GM19397 (cell line): Measurements from ENCODE around the gene SHISA7.
A peak's percentile ranks its signal among the peaks of the same experiment; 100 is the strongest.

Experiments used
- ATAC-seq: cut with Tn5 transposase; IDR thresholded peaks from one replicate; pipeline ENCODE4 v1.9.1; 2021; ENCODE audit warnings: mild to moderate bottlenecking, moderate library complexity; ENCODE audit not compliant: unreplicated experiment

The SHISA7 gene

GRCh38 chr19:55391702-55392615, 51.1 kb downstream of the SHISA7 start:
- ATAC-seq: no peak

DNA sequence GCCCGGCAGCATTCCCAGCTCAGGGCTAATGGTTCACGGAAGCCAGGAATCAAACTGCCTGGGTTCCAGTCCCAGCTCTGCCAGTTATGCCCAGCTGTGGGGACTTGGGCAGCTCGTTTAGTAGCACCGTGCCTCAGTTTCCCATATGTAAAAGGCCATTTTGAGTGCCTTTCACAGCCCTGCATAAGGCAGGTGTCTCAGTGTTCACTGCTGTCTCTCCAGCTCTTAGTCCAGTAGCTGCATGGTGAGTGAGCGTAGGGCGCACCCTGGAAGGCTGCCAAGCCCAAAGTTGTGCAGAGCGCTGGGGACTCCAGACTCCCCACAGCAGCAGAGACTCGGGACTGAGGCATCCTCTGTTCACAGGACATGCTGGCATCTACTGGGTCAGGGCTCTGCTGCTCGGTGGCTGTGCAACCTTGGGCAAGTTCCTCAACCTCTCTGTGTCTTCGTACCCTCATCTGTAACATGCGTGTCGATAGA, 51.9 kb downstream of the SHISA7 start:
- no peak for ATAC-seq

- no peak for ATAC-seq
Measured at GRCh38 chr19:55390461-55390880, 52.6 kb downstream of the SHISA7 start.

GRCh38 chr19:55389386-55390317, 53.4 kb downstream of the SHISA7 start:
- ATAC-seq: no peak

DNA sequence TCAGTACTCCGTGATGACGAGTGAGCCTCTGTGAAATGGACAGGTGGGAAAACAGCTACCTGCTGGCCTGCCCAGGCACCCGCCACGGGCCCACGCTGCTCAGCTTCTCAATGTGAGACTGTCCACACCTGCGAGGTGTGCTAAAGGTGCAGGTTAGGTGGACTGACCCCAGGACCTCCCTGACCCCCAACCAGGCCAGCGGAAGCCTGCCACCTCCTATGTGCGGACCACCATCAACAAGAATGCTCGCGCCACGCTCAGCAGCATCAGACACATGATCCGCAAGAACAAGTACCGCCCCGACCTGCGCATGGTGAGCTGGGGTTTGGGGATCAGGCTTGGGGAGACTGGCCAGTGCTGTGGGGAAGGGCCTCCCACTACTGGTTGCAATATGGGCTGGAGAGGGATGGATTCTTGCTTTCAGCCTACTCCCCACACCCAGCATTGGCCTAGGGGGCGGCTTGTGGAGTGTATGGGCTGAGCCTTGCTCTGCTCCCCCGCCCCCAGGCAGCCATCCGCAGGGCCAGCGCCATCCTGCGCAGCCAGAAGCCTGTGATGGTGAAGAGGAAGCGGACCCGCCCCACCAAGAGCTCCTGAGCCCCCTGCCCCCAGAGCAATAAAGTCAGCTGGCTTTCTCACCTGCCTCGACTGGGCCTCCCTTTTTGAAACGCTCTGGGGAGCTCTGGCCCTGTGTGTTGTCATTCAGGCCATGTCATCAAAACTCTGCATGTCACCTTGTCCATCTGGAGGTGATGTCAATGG, 55.2 kb downstream of the SHISA7 start:
- no peak for ATAC-seq

DNA sequence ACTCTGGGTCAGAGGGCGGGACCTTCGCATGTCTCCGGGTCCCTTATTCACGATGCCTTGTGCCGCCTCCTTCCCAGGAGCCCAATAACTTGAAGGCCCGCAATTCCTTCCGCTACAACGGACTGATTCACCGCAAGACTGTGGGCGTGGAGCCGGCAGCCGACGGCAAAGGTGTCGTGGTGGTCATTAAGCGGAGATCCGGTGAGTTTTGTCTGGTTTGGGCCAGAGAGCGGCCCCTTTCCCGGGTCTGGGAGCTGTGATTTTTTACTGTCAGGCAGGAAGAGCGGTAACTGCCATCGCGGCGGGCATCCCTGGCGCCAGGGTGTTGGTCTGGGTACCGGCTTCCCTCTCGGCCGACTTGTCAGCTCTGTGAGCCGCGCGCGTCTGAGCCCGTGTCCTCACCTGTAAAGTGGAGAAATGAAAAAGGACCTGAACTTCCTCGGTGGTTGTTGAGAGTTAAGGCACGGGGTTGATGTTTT, 56.6 kb downstream of the SHISA7 start:
- ATAC-seq: no peak

DNA sequence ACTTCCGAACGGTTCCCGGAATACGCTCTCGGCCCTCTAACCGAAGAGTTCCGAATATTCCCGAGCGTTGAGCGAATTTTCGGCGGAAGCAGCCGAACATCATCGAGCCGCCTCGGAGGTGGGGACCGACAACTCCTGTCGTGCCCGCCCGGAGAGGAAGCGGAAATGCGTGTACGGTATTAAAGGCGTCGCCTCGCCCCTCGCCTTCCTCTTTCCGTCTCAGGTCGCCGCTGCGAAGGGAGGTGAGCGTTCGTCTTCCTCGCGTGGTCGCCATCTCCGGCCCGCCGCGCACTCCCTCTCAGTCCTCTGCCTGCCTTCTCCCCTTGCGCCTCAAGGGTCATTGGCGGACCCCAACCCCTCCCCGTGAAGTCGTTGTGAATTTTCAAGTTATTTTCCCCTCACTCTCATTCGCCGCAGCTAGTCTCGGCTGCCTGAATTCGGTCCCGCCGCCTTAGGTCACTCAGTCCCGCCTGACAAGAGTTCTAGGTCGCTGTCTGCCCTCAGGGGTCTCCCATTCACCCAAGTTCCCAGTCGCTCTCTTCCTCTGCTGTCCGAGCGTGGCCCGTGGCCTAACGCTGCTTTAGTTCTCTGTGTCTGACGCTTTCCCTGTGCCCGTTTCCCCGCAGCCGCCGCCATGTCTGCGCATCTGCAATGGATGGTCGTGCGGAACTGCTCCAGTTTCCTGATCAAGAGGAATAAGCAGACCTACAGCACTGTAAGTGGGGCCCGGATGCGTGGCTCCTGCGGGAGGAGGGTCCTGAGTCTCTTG, 57.2 kb downstream of the SHISA7 start, which contains the start of gene RPL28:
Gene RPL28 (plus strand): TSS at position 209 of the 769 bp plus-strand sequence. CDS start 426 bp downstream, at position 635.
- peak; percentile 68 for ATAC-seq

- peak; percentile 55 for ATAC-seq
Measured at GRCh38 chr19:55384920-55385723, 58.0 kb downstream of the SHISA7 start.

DNA sequence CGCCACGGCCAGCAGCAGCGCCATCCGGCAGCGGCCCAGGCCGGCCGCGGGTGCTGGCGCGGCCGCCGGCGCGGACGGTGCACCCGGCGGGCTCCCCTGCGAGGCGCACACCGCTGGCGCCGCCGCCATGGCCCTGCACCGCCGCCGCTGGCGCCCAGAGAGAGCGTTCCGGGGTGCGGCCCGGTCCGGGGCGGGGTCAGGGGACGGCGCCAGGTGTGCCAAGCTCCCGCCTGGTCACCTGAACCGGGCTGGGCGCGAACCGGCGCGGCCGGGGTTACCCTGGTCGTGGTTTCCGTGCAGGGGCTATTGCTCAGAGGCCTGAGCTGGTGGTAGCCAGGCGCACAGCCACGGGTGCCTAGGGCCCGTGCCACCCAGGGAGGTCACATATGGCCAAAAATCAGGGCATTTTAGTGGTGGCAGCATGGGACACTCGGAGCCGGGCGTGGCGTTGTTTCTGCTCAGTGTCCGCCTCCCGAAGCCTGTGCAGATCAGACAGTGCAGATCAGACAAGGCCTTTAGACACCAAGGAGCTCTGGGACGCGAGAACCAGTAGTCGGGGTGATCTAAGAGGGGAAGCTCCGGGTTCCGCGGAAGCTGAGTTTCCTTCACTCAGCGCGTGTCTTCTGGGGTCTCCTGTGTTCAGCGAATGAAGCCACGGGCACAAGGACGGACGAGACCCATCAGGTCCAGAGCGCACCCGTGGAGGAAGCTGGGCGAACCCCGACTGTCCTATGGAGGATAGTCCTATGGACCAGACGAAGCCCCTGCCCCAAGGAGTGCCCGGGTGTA, 58.8 kb downstream of the SHISA7 start, which contains the start of gene TMEM238:
Gene TMEM238 (minus strand): TSS at position 162 of the 789 bp plus-strand sequence. CDS start 33 bp downstream, at position 129.
- ATAC-seq: no peak

DNA sequence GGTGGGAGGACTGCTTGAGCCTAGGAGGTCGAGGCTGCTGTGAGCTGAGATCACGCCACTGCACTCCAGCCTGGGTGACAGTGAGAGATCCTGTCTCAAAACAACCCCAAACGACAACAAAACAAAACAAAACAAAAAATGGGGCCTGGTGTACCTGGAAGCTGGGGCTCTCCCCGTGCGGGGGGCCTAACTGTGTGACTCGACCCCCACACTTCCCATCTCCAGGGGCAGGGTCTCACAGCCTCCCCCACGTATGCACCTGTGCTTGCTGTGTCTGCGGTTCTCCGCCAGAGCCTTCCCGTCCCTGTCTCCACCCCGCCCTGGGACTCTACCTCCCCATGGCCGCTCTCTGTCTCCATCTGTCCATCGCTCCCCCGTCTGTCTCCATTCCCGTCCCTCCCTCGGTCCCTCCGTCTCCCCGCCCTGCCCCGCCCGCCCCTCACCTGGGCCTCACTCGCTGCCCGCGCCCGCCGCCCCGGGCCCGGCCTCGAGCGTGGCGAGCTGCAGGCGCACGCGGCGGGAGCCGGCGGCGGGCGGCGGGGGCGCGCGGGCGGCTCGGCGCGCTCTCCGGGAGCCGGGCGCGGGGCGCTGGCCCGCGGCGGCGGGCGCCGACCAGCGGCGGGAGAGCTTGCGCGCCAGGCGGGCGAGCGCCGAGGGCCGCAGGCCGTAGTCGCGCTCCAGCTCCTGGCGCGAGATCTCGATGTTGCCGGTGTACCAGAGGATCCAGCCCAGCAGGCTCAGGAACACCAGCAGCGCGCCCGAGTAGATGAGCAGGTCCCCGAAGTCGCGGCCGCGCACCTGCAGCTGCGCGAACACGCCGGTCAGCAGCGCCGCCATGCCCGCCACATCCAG, 59.6 kb downstream of the SHISA7 start:
- ATAC-seq: no peak

DNA sequence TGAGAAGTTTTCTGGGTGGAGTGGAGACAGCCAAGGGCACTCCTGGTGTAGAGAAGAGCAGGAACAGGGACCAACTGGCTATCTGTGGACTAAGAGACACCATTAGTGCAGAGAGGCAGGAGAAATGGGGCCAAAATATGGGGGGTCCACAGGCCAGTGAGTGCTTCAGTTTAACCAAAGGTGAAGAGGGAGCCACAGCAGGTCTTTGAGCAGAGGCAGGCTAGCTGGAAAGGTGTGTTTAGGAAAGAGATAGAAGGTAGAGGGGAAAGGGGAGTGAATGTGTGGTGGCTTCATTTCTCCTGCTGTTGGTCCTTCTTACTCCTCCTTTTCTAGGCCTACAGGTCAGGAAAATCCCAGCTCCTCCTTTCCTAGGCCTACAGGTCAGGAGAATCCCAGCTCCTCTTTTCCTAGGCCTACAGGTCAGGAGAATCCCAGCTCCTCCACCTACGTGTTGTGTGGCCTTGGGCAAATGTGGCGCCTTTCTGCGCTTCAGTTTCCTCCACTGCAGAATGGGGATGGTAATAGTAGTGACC, 60.5 kb downstream of the SHISA7 start:
- ATAC-seq: no peak

GRCh38 chr19:55382013-55382412, 61.1 kb downstream of the SHISA7 start:
- ATAC-seq: no peak

- no peak for ATAC-seq
Measured at GRCh38 chr19:55379174-55379573, 63.9 kb downstream of the SHISA7 start.
